Neural progenitor cell (in vitro differentiated cells): ENCODE results near the gene RAD51D. TPM values are rescaled to one million over a fixed set of nuclear protein-coding genes. Genes with fewer than 3 reads are reported as not detected.

Experiments
- DNase-seq: peaks from one replicate; pipeline ENCODE4 v3.0.0-alpha.2; 2016; ENCODE audit warnings: low spot score
- H2AFZ ChIP-seq: fragments of 200-600 bp; sonication (generic); replicated peaks from 2 replicates; pipeline ENCODE4 v1.6.1; 2016; ENCODE audit warnings: antibody characterized with exemption
- H3F3A ChIP-seq: fragments of 200-600 bp; sonication (generic); 2 replicates; pipeline ENCODE4 v1.6.1; 2016; ENCODE audit warnings: antibody characterized with exemption, low read depth
- H3K27ac ChIP-seq: fragments of 200-600 bp; sonication (generic); 2 replicates; pipeline ENCODE4 v1.5.1; 2016; ENCODE audit warnings: mild to moderate bottlenecking
- H3K27me3 ChIP-seq: fragments of 200-600 bp; sonication (generic); 2 replicates; pipeline ENCODE4 v1.6.1; 2016; ENCODE audit warnings: mild to moderate bottlenecking, moderate library complexity
- H3K36me3 ChIP-seq: fragments of 200-600 bp; sonication (generic); 2 replicates; pipeline ENCODE4 v1.5.1; 2016
- H3K4me1 ChIP-seq: fragments of 200-600 bp; sonication (generic); 2 replicates; pipeline ENCODE4 v1.6.1; 2016; ENCODE audit warnings: mixed run types
- H3K4me2 ChIP-seq: fragments of 200-600 bp; sonication (generic); 2 replicates; pipeline ENCODE4 v1.6.1; 2016
- H3K4me3 ChIP-seq: fragments of 200-600 bp; sonication (generic); 2 replicates; pipeline ENCODE4 v1.5.1; 2016
- H3K79me2 ChIP-seq: fragments of 200-600 bp; sonication (generic); 2 replicates; pipeline ENCODE4 v1.6.1; 2016; ENCODE audit warnings: low read depth
- H3K9ac ChIP-seq: fragments of 200-600 bp; sonication (generic); 2 replicates; pipeline ENCODE4 v1.6.1; 2016
- H3K9me3 ChIP-seq: fragments of 200-600 bp; sonication (generic); 2 replicates; pipeline ENCODE4 v1.5.1; 2016; ENCODE audit warnings: low read depth
- H4K20me1 ChIP-seq: fragments of 200-600 bp; sonication (generic); 2 replicates; pipeline ENCODE4 v1.6.1; 2016; ENCODE audit warnings: low read depth
- H3K27ac Mint-ChIP-seq: 3 replicates; pipeline ENCODE4 v1.8.0; 2021; ENCODE audit warnings: mixed read lengths
- H3K27me3 Mint-ChIP-seq: 2 replicates; pipeline ENCODE4 v1.8.0; 2022; ENCODE audit warnings: low read depth, mild to moderate bottlenecking, inconsistent platforms, moderate library complexity, mixed read lengths; ENCODE audit not compliant: insufficient read depth
- H3K36me3 Mint-ChIP-seq: 3 replicates; pipeline ENCODE4 v1.8.0; 2021; ENCODE audit warnings: mixed read lengths
- H3K4me1 Mint-ChIP-seq: 3 replicates; pipeline ENCODE4 v1.8.0; 2021; ENCODE audit warnings: mixed read lengths
- H3K4me3 Mint-ChIP-seq: 3 replicates; pipeline ENCODE4 v1.8.0; 2021; ENCODE audit warnings: mild to moderate bottlenecking, moderate library complexity, mixed read lengths
- H3K9me3 Mint-ChIP-seq: 3 replicates; pipeline ENCODE4 v1.8.0; 2020; ENCODE audit warnings: mixed read lengths
- CTCF ChIP-seq: fragments of 200-600 bp; sonication (generic); IDR thresholded peaks from 2 replicates; pipeline ENCODE4 v1.5.1; 2017; ENCODE audit warnings: antibody characterized with exemption, mild to moderate bottlenecking
- EZH2 ChIP-seq: fragments of 200-600 bp; sonication (generic); IDR thresholded peaks from 2 replicates; pipeline ENCODE4 v1.6.1; 2017; ENCODE audit warnings: antibody characterized with exemption, mild to moderate bottlenecking, moderate library complexity
- EZH2phosphoT487 ChIP-seq: fragments of 200-600 bp; sonication (generic); IDR thresholded peaks from 2 replicates; pipeline ENCODE4 v1.6.1; 2017; ENCODE audit warnings: antibody characterized with exemption
- total RNA-seq: library from RNA; depleted of rRNA; stranded (reverse); fragments of >200 nt; gene quantifications from 2 replicates; pipeline ENCODE4 v1.2.3, GENCODE V29; 2015; ENCODE audit warnings: low replicate concordance

Gene RAD51D
- total RNA-seq, 1 donor from 2014 or later = 9.0 TPM

DNA sequence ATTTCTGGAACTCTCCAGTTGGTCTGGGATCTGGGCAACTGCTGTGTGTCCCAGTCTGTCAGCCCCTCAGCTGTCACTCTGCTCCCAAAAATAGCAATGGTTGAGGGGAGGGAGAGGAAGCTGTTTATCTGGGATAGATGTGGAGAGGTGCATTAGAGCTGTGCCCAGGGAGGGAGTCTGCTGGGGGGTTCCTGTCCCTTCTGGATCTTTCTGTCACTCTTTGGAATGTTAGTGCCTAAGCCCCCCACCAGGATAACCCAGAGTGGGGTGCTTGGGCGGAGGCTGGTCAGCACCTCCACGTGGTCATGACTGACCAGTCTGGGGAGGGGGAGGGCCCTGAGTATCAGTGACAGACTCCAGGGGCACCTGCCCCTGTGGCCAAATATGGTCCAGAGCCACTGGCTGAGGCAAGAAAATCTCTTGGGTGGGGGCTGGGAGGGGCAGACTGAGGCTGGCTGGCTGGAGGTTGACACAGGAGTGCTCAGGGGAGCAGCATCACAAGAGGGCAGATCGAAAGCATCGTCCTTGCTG lies 27.8 kb upstream of the RAD51D start, which contains the start of gene UNC45B:
UNC45B (plus strand) TSS at position 443 of the 531 bp plus-strand sequence. CDS start 447 bp downstream, outside the sequence.
- no peaks in the 10 kb centered on the region for H3F3A ChIP-seq
- Mint-ChIP-seq H3K4me1 (peaks cover 5% of the 10 kb centered on the region), H3K27ac (peak within 1 kb of the TSS; percentile 33), H3K9me3 (no peaks in the 10 kb centered on the region), H3K4me3 (no peak within 1 kb of the TSS), H3K36me3 (no peaks in the 10 kb centered on the region), H3K27me3 (peaks cover 6% of the 10 kb centered on the region)
- H3K27ac ChIP-seq = no peak within 1 kb of the TSS
- H3K4me1 ChIP-seq = no peaks in the 10 kb centered on the region
- H4K20me1 ChIP-seq = no peaks in the 10 kb centered on the region
- no peaks in the 10 kb centered on the region for H3K79me2 ChIP-seq
- H3K9ac ChIP-seq = no peak within 1 kb of the TSS
- DNase-seq = no peak
- H3K4me3 ChIP-seq = no peak within 1 kb of the TSS
- no peaks in the 10 kb centered on the region for H3K9me3 ChIP-seq
- H3K36me3 ChIP-seq = no peaks in the 10 kb centered on the region
- H3K27me3 ChIP-seq = no peaks in the 10 kb centered on the region
- H3K4me2 ChIP-seq = no peak within 1 kb of the TSS
- no peak within 1 kb of the TSS for H2AFZ ChIP-seq
- TF ChIP-seq EZH2 = no peak
- TF ChIP-seq EZH2phosphoT487 = no peak
- TF ChIP-seq CTCF = no peak

DNA sequence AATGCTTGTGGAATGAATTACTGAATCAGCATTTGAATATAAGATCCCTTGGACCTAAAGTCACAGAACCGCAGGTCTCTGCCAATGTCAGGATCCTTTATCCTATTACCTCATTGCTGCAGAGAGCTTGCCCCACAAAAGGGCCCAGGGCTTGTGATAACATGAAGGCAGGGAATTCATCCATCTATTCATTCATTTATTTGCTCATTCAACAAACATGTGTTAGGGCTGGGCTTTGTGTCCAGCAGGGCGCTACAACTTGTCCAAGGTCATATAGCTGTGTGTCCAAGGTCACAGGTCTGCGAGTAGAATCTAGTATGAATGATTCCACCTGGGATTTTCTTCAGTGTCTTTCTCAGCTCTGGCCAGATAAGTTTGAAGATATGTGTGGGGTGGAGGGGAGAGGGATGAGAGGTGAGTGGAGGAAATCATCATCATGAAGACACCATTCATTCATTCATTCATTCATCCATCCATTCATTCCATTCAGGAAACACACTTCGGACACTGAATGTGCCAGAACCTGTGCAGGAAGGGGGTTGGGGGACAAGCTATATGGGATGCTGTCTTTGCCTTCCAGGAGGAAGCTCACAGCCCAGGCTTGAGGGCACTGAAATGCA lies 26.7 kb upstream of the RAD51D start:
- no peaks in the 10 kb centered on the region for H4K20me1 ChIP-seq
- H3K4me2 ChIP-seq = no peak overlapping the region
- peaks cover 7% of the 10 kb centered on the region for H3K4me1 Mint-ChIP-seq
- H3K9me3 ChIP-seq = no peaks in the 10 kb centered on the region
- no peak overlapping the region for H3K27ac ChIP-seq
- no peaks in the 10 kb centered on the region for H3K4me1 ChIP-seq
- DNase-seq = no peak
- H3K4me3 ChIP-seq = no peak overlapping the region
- no peaks in the 10 kb centered on the region for H3K36me3 Mint-ChIP-seq
- TF ChIP-seq EZH2 (no peak), CTCF (no peak), EZH2phosphoT487 (no peak)
- H3K9me3 Mint-ChIP-seq = no peaks in the 10 kb centered on the region
- no peak overlapping the region for H3K27ac Mint-ChIP-seq
- H2AFZ ChIP-seq = no peak overlapping the region
- H3K9ac ChIP-seq = no peak overlapping the region
- peaks cover 6% of the 10 kb centered on the region for H3K27me3 Mint-ChIP-seq
- peaks cover 8% of the 10 kb centered on the region for H3K79me2 ChIP-seq
- H3K4me3 Mint-ChIP-seq = no peak overlapping the region
- no peaks in the 10 kb centered on the region for H3K36me3 ChIP-seq
- H3F3A ChIP-seq = no peaks in the 10 kb centered on the region
- H3K27me3 ChIP-seq = no peaks in the 10 kb centered on the region

GRCh38 chr17:35144840-35145239 lies 25.2 kb upstream of the RAD51D start:
- no peak overlapping the region for H3K4me3 Mint-ChIP-seq
- TF ChIP-seq EZH2phosphoT487 (no peak), CTCF (no peak), EZH2 (no peak)

More at GRCh38 chr17:35144840-35145239, 25.2 kb upstream of the RAD51D start:
- H3K4me1 ChIP-seq = peaks cover 5% of the 10 kb centered on the region
- H3K4me3 ChIP-seq = no peak overlapping the region
- no peak overlapping the region for H2AFZ ChIP-seq
- Mint-ChIP-seq H3K36me3 (no peaks in the 10 kb centered on the region), H3K4me1 (peaks cover 7% of the 10 kb centered on the region), H3K27me3 (peaks cover 6% of the 10 kb centered on the region), H3K27ac (peak overlapping the region; percentile 37), H3K9me3 (no peaks in the 10 kb centered on the region)
- H4K20me1 ChIP-seq = no peaks in the 10 kb centered on the region
- peaks cover 23% of the 10 kb centered on the region for H3K79me2 ChIP-seq
- H3F3A ChIP-seq = no peaks in the 10 kb centered on the region
- H3K9me3 ChIP-seq = no peaks in the 10 kb centered on the region
- H3K27me3 ChIP-seq = no peaks in the 10 kb centered on the region
- H3K4me2 ChIP-seq = no peak overlapping the region
- no peak overlapping the region for H3K27ac ChIP-seq
- no peaks in the 10 kb centered on the region for H3K36me3 ChIP-seq
- no peak for DNase-seq
- no peak overlapping the region for H3K9ac ChIP-seq
